ENCODE measurements around the gene MCU.
A peak's percentile ranks its signal among the peaks of the same experiment; 100 is the strongest.

Gene MCU

DNA sequence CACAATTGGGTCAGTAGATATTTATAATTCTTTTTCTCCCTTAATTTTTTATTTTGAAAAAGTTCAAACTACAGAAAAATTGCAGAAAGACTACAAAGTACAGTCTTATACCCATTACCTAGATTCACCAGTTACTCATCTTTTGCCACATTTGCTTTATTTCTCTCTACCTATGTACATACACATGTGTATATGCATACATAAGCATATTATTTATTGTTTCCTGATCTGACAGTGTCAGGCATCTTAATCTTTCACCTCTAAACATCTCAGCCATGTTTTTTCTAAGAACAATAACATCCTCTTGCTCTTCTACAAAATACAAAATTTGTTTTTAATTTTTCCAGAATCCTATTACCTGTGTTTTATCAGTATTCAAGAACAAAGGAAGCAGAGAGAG is 133.2 kb downstream of the MCU start:
- Histone ChIP-seq H3K4me1 (ENCODE audit: control insufficient read depth in 5 of 5, insufficient read depth in 5 of 5, low read length in 5 of 5) (peaks cover 0 to 12% (median 0%) of the 10 kb centered on the region in 5 donors), H3K4me3 (ENCODE audit: low read depth in 1 of 5, low read length in 5 of 5) (no peak overlapping the region), H3K27me3 (ENCODE audit: control insufficient read depth in 5 of 5, insufficient read depth in 4 of 5, low read length in 5 of 5) (no peaks in the 10 kb centered on the region), H3K9me3 (ENCODE audit: control insufficient read depth in 5 of 5, low read length in 5 of 5) (peaks cover 0 to 4% (median 0%) of the 10 kb centered on the region in 5 donors), H3K27ac (ENCODE audit: low read depth, low read length) (no peak overlapping the region), H3K36me3 (ENCODE audit: control insufficient read depth in 5 of 5, insufficient read depth in 5 of 5, low read length in 5 of 5) (no peaks in the 10 kb centered on the region), H3K9ac (ENCODE audit: low read length in 5 of 5) (no peak overlapping the region)

DNA sequence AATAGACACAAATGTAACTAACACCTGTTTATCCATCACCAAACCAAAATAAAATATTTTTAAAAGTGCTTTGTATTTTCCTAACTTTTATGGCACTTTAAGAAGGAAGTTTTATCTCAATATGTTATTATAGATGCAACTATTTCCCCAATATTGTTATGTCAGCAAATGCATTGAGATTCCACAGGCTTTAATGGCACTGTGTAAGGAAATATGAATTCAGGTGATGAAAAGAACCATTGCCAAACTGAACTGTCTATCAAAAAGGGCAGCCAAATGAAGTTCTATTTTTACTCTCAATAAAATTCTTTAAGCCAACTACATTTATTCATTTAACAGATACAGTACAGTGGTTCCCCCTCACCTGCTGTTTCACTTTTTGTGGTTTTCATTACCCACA is 134.4 kb downstream of the MCU start:
- Histone ChIP-seq H3K9me3 (ENCODE audit: control insufficient read depth in 5 of 5, low read length in 5 of 5) (peaks cover 0 to 4% (median 0%) of the 10 kb centered on the region in 5 donors), H3K27ac (ENCODE audit: low read depth, low read length) (no peak overlapping the region), H3K4me3 (ENCODE audit: low read depth in 1 of 5, low read length in 5 of 5) (no peak overlapping the region), H3K9ac (ENCODE audit: low read length in 5 of 5) (no peak overlapping the region), H3K36me3 (ENCODE audit: control insufficient read depth in 5 of 5, insufficient read depth in 5 of 5, low read length in 5 of 5) (no peaks in the 10 kb centered on the region), H3K4me1 (ENCODE audit: control insufficient read depth in 5 of 5, insufficient read depth in 5 of 5, low read length in 5 of 5) (peaks cover 0 to 22% (median 0%) of the 10 kb centered on the region in 5 donors), H3K27me3 (ENCODE audit: control insufficient read depth in 5 of 5, insufficient read depth in 4 of 5, low read length in 5 of 5) (no peaks in the 10 kb centered on the region)

DNA sequence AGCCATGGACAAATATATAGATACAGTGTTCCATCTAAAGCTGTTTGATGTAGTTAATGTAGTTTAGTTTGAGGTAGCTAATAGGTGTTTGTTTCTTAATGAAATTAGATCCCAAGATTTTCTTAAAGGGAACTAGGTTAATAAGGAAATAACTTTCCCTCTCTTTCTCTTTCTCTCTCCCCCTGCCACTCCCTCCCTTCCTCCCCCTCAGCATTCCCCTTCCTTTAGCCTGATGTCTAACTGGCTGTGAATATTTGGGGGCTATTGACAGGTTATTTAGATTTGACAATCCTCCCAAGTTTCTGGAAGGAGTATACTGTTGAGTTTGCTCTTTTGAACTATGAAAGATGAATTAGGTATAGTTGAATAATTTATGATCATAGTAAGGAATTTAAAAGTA is 136.4 kb downstream of the MCU start:
- Histone ChIP-seq H3K36me3 (ENCODE audit: control insufficient read depth in 5 of 5, insufficient read depth in 5 of 5, low read length in 5 of 5) (no peaks in the 10 kb centered on the region), H3K27ac (ENCODE audit: low read depth, low read length) (no peak overlapping the region), H3K9me3 (ENCODE audit: control insufficient read depth in 5 of 5, low read length in 5 of 5) (no peaks in the 10 kb centered on the region), H3K4me3 (ENCODE audit: low read depth in 1 of 5, low read length in 5 of 5) (no peak overlapping the region), H3K27me3 (ENCODE audit: control insufficient read depth in 5 of 5, insufficient read depth in 4 of 5, low read length in 5 of 5) (no peaks in the 10 kb centered on the region), H3K9ac (ENCODE audit: low read length in 5 of 5) (no peak overlapping the region), H3K4me1 (ENCODE audit: control insufficient read depth in 5 of 5, insufficient read depth in 5 of 5, low read length in 5 of 5) (peaks cover 0 to 32% (median 12%) of the 10 kb centered on the region in 5 donors)

DNA sequence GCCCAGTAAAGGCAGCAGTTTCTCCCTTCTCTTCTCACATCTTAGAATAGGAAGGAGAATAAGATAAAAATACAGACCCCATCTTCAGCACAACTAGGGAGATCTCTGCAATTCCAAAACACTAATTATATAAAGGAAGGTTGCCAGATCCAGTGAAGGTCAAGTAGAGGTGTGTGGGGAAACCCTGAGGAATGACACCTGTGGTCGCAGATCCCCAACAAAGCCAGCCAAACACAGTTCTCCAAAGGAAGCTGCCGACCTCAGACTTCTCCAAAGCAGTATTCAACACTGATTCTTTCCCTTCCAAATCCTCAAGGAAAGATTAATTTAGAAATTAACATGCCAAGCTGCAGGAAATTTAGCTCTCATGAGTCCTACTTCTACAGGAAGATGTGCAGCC is 138.7 kb downstream of the MCU start:
- Histone ChIP-seq H3K9me3 (ENCODE audit: control insufficient read depth in 5 of 5, low read length in 5 of 5) (no peaks in the 10 kb centered on the region), H3K4me1 (ENCODE audit: control insufficient read depth in 5 of 5, insufficient read depth in 5 of 5, low read length in 5 of 5) (peaks cover 2 to 30% (median 12%) of the 10 kb centered on the region in 5 donors), H3K27me3 (ENCODE audit: control insufficient read depth in 5 of 5, insufficient read depth in 4 of 5, low read length in 5 of 5) (no peaks in the 10 kb centered on the region)

DNA sequence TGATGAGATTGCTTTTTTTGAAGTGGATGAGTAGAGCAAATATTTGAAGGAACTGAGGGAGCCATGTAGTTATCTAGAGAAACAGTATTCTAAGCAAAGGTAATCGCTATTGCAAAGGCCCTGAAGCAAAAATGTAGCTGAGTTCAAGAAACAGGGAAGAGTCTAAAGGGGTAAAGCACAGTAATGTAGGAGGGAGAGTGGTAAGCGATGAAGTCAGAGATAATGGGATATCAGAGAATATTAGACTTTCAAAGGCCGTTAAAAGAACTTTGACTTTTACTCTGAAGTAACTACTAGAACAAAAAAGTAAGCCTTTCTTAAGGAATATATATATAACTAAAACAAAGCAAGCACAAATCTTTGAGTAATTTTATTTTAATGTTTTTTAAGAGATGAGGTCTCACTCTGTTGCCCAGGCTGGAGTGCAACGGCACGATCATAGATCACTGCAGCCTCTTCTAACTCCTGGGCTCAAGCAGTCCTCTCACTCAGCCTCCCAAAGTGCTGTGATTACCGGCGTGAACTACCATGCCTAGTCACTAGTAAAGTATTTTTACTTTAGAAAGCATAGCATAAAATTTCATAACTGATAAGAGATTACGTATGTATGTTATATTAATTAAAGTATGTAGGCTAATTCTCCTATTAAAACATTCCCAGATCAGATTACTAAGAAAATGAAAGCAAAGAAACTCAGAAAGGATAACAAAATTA is 139.9 kb downstream of the MCU start:
- peak overlapping the region; percentile 11 to 53 (median 41) for H3K4me3 ChIP-seq (ENCODE audit: low read depth in 1 of 5, low read length in 5 of 5)

More for the DNA sequence above, 138.7 kb downstream of the MCU start:
- Histone ChIP-seq H3K4me3 (ENCODE audit: low read depth in 1 of 5, low read length in 5 of 5) (peak overlapping the region in 2 of 5 donors; percentile 11 to 40), H3K36me3 (ENCODE audit: control insufficient read depth in 5 of 5, insufficient read depth in 5 of 5, low read length in 5 of 5) (peaks cover 0 to 3% (median 0%) of the 10 kb centered on the region in 5 donors), H3K9ac (ENCODE audit: low read length in 5 of 5) (peak overlapping the region in 2 of 5 donors; percentile 2 to 39), H3K27ac (ENCODE audit: low read depth, low read length) (no peak overlapping the region)

DNA sequence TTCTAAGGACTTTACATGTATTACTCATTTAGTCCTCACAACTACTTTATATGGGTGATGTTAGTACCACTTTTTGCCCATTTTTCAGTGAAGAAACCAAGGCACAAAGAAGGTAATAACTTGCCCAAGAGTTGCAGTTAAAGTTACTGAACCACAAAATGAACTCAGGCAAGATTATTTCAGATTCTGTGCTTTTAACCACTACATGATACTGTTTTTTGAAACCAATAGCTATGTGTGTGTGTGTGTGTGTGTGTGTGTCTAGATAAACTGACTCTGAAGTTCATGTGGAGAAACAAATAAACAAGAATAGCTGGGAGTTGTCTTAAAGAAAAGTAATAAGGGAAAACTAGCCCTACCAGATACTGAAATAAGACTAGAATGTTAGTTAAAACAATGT is 140.8 kb downstream of the MCU start:
- Histone ChIP-seq H3K36me3 (ENCODE audit: control insufficient read depth in 5 of 5, insufficient read depth in 5 of 5, low read length in 5 of 5) (peaks cover 0 to 3% (median 2%) of the 10 kb centered on the region in 5 donors), H3K27ac (ENCODE audit: low read depth, low read length) (peak overlapping the region; percentile 22), H3K27me3 (ENCODE audit: control insufficient read depth in 5 of 5, insufficient read depth in 4 of 5, low read length in 5 of 5) (no peaks in the 10 kb centered on the region), H3K4me1 (ENCODE audit: control insufficient read depth in 5 of 5, insufficient read depth in 5 of 5, low read length in 5 of 5) (peaks cover 2 to 26% (median 12%) of the 10 kb centered on the region in 5 donors), H3K4me3 (ENCODE audit: low read depth in 1 of 5, low read length in 5 of 5) (peak overlapping the region in 2 of 5 donors; percentile 40 to 53), H3K9me3 (ENCODE audit: control insufficient read depth in 5 of 5, low read length in 5 of 5) (no peaks in the 10 kb centered on the region), H3K9ac (ENCODE audit: low read length in 5 of 5) (peak overlapping the region in 4 of 5 donors; percentile 10 to 48 (median 38))

More for the DNA sequence above, 139.9 kb downstream of the MCU start:
- Histone ChIP-seq H3K4me1 (ENCODE audit: control insufficient read depth in 5 of 5, insufficient read depth in 5 of 5, low read length in 5 of 5) (peaks cover 2 to 26% (median 12%) of the 10 kb centered on the region in 5 donors), H3K9ac (ENCODE audit: low read length in 5 of 5) (peak overlapping the region; percentile 1 to 47 (median 16)), H3K27me3 (ENCODE audit: control insufficient read depth in 5 of 5, insufficient read depth in 4 of 5, low read length in 5 of 5) (no peaks in the 10 kb centered on the region), H3K9me3 (ENCODE audit: control insufficient read depth in 5 of 5, low read length in 5 of 5) (no peaks in the 10 kb centered on the region), H3K27ac (ENCODE audit: low read depth, low read length) (peak overlapping the region; percentile 22), H3K36me3 (ENCODE audit: control insufficient read depth in 5 of 5, insufficient read depth in 5 of 5, low read length in 5 of 5) (peaks cover 0 to 3% (median 2%) of the 10 kb centered on the region in 5 donors)

DNA sequence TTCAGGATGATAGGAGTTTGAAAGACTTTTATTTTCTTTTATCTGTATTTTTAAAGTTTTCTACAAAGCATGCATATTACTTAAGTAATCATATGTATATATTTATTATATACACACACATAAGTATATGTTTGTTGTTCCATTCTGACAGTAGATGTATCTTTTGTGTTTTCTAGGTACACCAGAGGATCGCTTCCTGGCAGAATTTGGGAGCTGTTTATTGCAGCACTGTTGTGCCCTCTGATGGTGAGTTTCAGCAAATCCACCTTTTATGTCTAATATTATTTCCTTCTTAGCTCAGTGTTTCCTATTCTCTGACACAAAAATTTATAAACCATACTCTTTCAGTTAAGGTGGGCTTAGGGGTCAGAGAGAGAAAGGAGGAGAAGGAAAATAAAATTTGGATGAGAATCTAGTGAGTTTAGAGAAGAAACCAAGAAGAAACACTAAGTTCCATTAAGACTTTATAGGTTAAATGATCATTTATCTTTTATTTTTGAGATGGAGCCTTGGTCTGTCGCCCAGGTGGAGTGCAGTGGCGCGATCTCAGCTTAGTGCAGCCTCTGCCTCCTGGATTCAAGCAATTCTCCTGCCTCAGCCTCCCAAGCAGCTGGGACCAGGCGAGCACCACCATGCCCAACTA is 142.4 kb downstream of the MCU start:
- Histone ChIP-seq H3K4me1 (ENCODE audit: control insufficient read depth in 5 of 5, insufficient read depth in 5 of 5, low read length in 5 of 5) (peaks cover 2 to 26% (median 12%) of the 10 kb centered on the region in 5 donors), H3K27ac (ENCODE audit: low read depth, low read length) (no peak overlapping the region), H3K9ac (ENCODE audit: low read length in 5 of 5) (no peak overlapping the region), H3K9me3 (ENCODE audit: control insufficient read depth in 5 of 5, low read length in 5 of 5) (no peaks in the 10 kb centered on the region), H3K27me3 (ENCODE audit: control insufficient read depth in 5 of 5, insufficient read depth in 4 of 5, low read length in 5 of 5) (no peaks in the 10 kb centered on the region), H3K36me3 (ENCODE audit: control insufficient read depth in 5 of 5, insufficient read depth in 5 of 5, low read length in 5 of 5) (peaks cover 0 to 3% (median 2%) of the 10 kb centered on the region in 5 donors), H3K4me3 (ENCODE audit: low read depth in 1 of 5, low read length in 5 of 5) (no peak overlapping the region)

DNA sequence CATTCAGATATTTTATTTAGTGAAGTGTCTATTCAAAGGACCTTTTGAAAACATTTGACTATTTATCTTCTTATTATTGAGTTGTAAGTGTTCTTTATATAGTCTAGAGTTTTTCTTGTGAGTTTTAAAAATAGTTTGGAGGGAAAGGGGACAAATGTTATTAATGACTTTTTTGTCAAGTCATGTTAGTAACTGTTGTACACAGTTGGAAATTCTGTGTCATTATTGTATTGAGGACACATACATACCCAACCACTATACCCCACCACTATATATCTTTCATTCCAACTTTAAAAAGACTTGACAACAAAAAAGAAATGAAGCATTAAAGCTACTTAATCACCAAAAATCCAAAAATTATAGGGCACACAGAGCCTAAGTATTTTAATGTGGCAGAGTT is 148.4 kb downstream of the MCU start:
- Histone ChIP-seq H3K27me3 (ENCODE audit: control insufficient read depth in 5 of 5, insufficient read depth in 4 of 5, low read length in 5 of 5) (no peaks in the 10 kb centered on the region), H3K4me3 (ENCODE audit: low read depth in 1 of 5, low read length in 5 of 5) (no peak overlapping the region), H3K36me3 (ENCODE audit: control insufficient read depth in 5 of 5, insufficient read depth in 5 of 5, low read length in 5 of 5) (peaks cover 0 to 3% (median 0%) of the 10 kb centered on the region in 5 donors), H3K9ac (ENCODE audit: low read length in 5 of 5) (no peak overlapping the region), H3K27ac (ENCODE audit: low read depth, low read length) (no peak overlapping the region), H3K9me3 (ENCODE audit: control insufficient read depth in 5 of 5, low read length in 5 of 5) (no peaks in the 10 kb centered on the region), H3K4me1 (ENCODE audit: control insufficient read depth in 5 of 5, insufficient read depth in 5 of 5, low read length in 5 of 5) (no peaks in the 10 kb centered on the region)

DNA sequence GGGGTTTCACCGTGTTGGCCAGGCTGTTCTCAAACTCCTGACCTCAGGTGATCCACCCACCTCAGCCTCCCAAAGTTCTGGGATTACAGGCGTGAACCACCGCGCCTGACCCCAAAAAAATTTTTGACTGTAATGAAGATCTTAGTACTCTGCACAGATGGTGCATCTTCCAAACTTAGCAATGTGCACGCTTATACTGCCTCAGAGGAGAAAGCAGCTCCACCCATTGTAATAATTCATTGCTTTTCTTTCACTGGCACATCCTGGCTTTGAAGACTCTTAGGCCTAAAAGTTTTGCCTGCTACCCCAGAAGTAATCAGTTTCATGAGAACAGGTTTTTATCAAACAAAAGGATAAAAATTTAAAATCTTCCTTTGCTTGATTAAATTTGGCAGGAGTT is 149.5 kb downstream of the MCU start:
- Histone ChIP-seq H3K27me3 (ENCODE audit: control insufficient read depth in 5 of 5, insufficient read depth in 4 of 5, low read length in 5 of 5) (no peaks in the 10 kb centered on the region), H3K4me3 (ENCODE audit: low read depth in 1 of 5, low read length in 5 of 5) (no peak overlapping the region), H3K9ac (ENCODE audit: low read length in 5 of 5) (no peak overlapping the region), H3K4me1 (ENCODE audit: control insufficient read depth in 5 of 5, insufficient read depth in 5 of 5, low read length in 5 of 5) (no peaks in the 10 kb centered on the region), H3K9me3 (ENCODE audit: control insufficient read depth in 5 of 5, low read length in 5 of 5) (no peaks in the 10 kb centered on the region), H3K27ac (ENCODE audit: low read depth, low read length) (no peak overlapping the region), H3K36me3 (ENCODE audit: control insufficient read depth in 5 of 5, insufficient read depth in 5 of 5, low read length in 5 of 5) (no peaks in the 10 kb centered on the region)

DNA sequence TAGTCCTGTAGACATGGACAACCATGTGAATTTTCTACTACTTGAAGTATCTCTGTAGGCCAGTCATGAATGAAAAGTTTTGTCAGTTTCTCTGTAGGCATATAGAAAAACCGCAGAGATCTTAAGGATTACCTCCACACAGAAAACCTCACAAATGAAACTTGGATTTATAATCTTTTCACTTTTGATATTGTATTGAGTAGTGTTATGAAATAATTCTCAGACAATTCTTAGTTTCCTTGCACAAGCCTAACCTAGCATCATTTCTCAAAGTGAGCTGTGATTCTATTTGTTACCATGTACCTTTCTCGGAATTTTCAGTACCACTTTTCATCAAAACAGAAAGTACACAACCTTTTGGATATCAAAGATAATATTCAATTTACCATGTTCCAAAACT is 150.2 kb downstream of the MCU start:
- Histone ChIP-seq H3K9me3 (ENCODE audit: control insufficient read depth in 5 of 5, low read length in 5 of 5) (no peaks in the 10 kb centered on the region), H3K4me1 (ENCODE audit: control insufficient read depth in 5 of 5, insufficient read depth in 5 of 5, low read length in 5 of 5) (no peaks in the 10 kb centered on the region), H3K9ac (ENCODE audit: low read length in 5 of 5) (no peak overlapping the region), H3K27me3 (ENCODE audit: control insufficient read depth in 5 of 5, insufficient read depth in 4 of 5, low read length in 5 of 5) (no peaks in the 10 kb centered on the region), H3K4me3 (ENCODE audit: low read depth in 1 of 5, low read length in 5 of 5) (no peak overlapping the region), H3K27ac (ENCODE audit: low read depth, low read length) (no peak overlapping the region), H3K36me3 (ENCODE audit: control insufficient read depth in 5 of 5, insufficient read depth in 5 of 5, low read length in 5 of 5) (no peaks in the 10 kb centered on the region)
